K562 (cell line): ENCODE data around the gene SLC13A4. TPM values are rescaled to one million over a fixed set of nuclear protein-coding genes. Genes with fewer than 3 reads are reported as not detected.

Source experiments
- ATAC-seq: fragments of 200-7000 bp; cut with Tn5 transposase; 3 replicates; pipeline ENCODE4 v1.9.1; 2020; ENCODE audit warnings: moderate library complexity
- BruUV-seq: library from RNA; stranded (reverse); fragments of 400-500 nt; replicated peaks from 2 replicates; lab custom pipeline; 2021; lab: Mats Ljungman, UMichigan
- CTCF ChIA-PET: fragments of 300-600 bp; formaldehyde crosslinking; extraction: SDS; loops from one replicate; lab custom pipeline; 2021; ENCODE audit warnings: low intra/inter-chr PET ratio; lab: Yijun Ruan, JAX
- POLR2A ChIA-PET: fragments of 300-600, 350-650 bp; sonication (Branson Sonifier 250); formaldehyde crosslinking; extraction: SDS; loops from one replicate; lab custom pipeline; 2021; ENCODE audit warnings: antibody characterized with exemption, inconsistent platforms; lab: Yijun Ruan, JAX
- DNase-seq, 4 experiments: peaks; one replicate each; pipeline versions ENCODE4 v3.0.0 to v3.0.0-alpha.2; 2011 to 2018; ENCODE audit warnings: low spot score in 3 of 4, mixed read lengths in 3 of 4; ENCODE audit errors: extremely low read depth in 1 of 4
- FAIRE-seq: peaks from 2 replicates; lab custom pipeline; 2011; peaks lifted over from hg19 to GRCh38; lab: Jason Lieb, UNC
- H2AFZ ChIP-seq: 2 replicates; pipeline ENCODE4 v1.6.0; 2011; ENCODE audit warnings: low read depth, low read length, control low read depth, inconsistent platforms
- H3K27ac ChIP-seq: fragments of 200-600 bp; 3 replicates; pipeline ENCODE4 v1.8.0; 2011; ENCODE audit warnings: low read depth, mild to moderate bottlenecking, control low read depth, inconsistent platforms, low read length, moderate library complexity, mixed read lengths; ENCODE audit errors: extremely low read depth
- H3K27me3 ChIP-seq, 2 experiments: fragments of 300-600 bp in 1 of 2; 2 replicates in 1 of 2; 3 replicates in 1 of 2; pipeline versions ENCODE4 v1.6.0 to v1.8.0; 2011; ENCODE audit warnings: inconsistent platforms in 2 of 2, low read length in 2 of 2, mild to moderate bottlenecking in 1 of 2, mixed read lengths in 1 of 2, moderate library complexity in 1 of 2; ENCODE audit not compliant: control insufficient read depth in 2 of 2, insufficient read depth in 2 of 2
- H3K36me3 ChIP-seq: fragments of 300-600 bp; 3 replicates; pipeline ENCODE4 v1.8.0; 2011; ENCODE audit warnings: mild to moderate bottlenecking, low read length, inconsistent platforms; ENCODE audit not compliant: control insufficient read depth, insufficient read depth
- H3K4me1 ChIP-seq, 2 experiments: fragments of 200-600 bp in 1 of 2; replicated peaks in 1 of 2; 2 replicates in 1 of 2; 3 replicates in 1 of 2; pipeline versions ENCODE4 v1.5.1 to v1.8.0; 2011; ENCODE audit warnings: inconsistent platforms in 2 of 2, low read length in 2 of 2, mild to moderate bottlenecking in 1 of 2, mixed read lengths in 1 of 2, moderate library complexity in 1 of 2; ENCODE audit not compliant: control insufficient read depth in 2 of 2, insufficient read depth in 2 of 2
- H3K4me2 ChIP-seq: 2 replicates; pipeline ENCODE4 v1.6.1; 2011; ENCODE audit warnings: low read length, control low read depth, inconsistent platforms, mixed read lengths; ENCODE audit not compliant: insufficient read depth
- H3K4me3 ChIP-seq: fragments of 200-600 bp; sonication (generic), shearing (Covaris generic); 2 replicates; pipeline ENCODE4 v1.5.1; 2016; ENCODE audit warnings: control low read depth, inconsistent platforms
- H3K79me2 ChIP-seq: fragments of 200-600 bp; 3 replicates; pipeline ENCODE4 v1.8.0; 2011; ENCODE audit warnings: low read length, inconsistent platforms; ENCODE audit not compliant: control insufficient read depth, insufficient read depth
- H3K9ac ChIP-seq, 2 experiments: 2 replicates each; pipeline versions ENCODE4 v1.6.0 to v1.6.1; 2011; ENCODE audit warnings: low read depth in 2 of 2, low read length in 2 of 2, control low read depth in 1 of 2, inconsistent platforms in 1 of 2, mild to moderate bottlenecking in 1 of 2, mixed read lengths in 1 of 2; ENCODE audit not compliant: insufficient read depth in 1 of 2
- H3K9me1 ChIP-seq: one replicate; pipeline ENCODE4 v1.6.0; 2011; ENCODE audit warnings: inconsistent platforms, mild to moderate bottlenecking, low read length, moderate library complexity; ENCODE audit not compliant: control insufficient read depth, insufficient read depth
- H3K9me3 ChIP-seq: replicated peaks from 2 replicates; pipeline ENCODE4 v1.5.1; 2011; ENCODE audit warnings: low read depth, low read length, inconsistent platforms; ENCODE audit not compliant: control insufficient read depth, insufficient read depth
- H4K20me1 ChIP-seq: replicated peaks from 2 replicates; pipeline ENCODE4 v1.6.1; 2011; ENCODE audit warnings: low read length, inconsistent platforms, mixed read lengths; ENCODE audit not compliant: control insufficient read depth, insufficient read depth
- CBX3 ChIP-seq, 2 experiments: IDR thresholded peaks; 1 replicate in 1 of 2; 2 replicates in 1 of 2; pipeline ENCODE4 v1.6.1; 2012; ENCODE audit warnings: inconsistent platforms in 2 of 2, low read length in 2 of 2, borderline replicate concordance in 1 of 2, control low read depth in 1 of 2
- EHMT2 ChIP-seq: fragments of 450-650 bp; IDR thresholded peaks from 2 replicates; pipeline ENCODE4 v1.6.1; 2018; ENCODE audit warnings: antibody characterized with exemption
- GABPB2 ChIP-seq: fragments of 250-450 bp; sonication (Bioruptor Pico); conservative IDR thresholded peaks from 2 replicates; pipeline ENCODE4 v1.5.1; 2021; ENCODE audit warnings: mild to moderate bottlenecking
- GTF2F1 ChIP-seq: IDR thresholded peaks from 2 replicates; pipeline ENCODE4 v1.6.1; 2011; ENCODE audit warnings: low read depth, low read length, improper control_type of control experiment
- PHB2 ChIP-seq: fragments of 450-650 bp; IDR thresholded peaks from 2 replicates; pipeline ENCODE4 v1.6.1; 2017; ENCODE audit warnings: low read depth
- RBM25 ChIP-seq: fragments of 200-400 bp; formaldehyde crosslinking; IDR thresholded peaks from 2 replicates; pipeline ENCODE4 v1.6.1; 2018; ENCODE audit warnings: low read length, low read depth, moderate library complexity; ENCODE audit not compliant: severe bottlenecking
- ZNF274 ChIP-seq: IDR thresholded peaks from 2 replicates; pipeline ENCODE4 v1.6.1; 2011; ENCODE audit warnings: low read depth, mild to moderate bottlenecking, low read length, moderate library complexity, borderline replicate concordance
- ZNF696 ChIP-seq: fragments of 250-450 bp; sonication (Bioruptor Pico); conservative IDR thresholded peaks from 2 replicates; pipeline ENCODE4 v1.4.0; 2020; ENCODE audit warnings: mild to moderate bottlenecking, moderate library complexity
- ZNF766 ChIP-seq: fragments of 200-800 bp; sonication (Bioruptor generic); conservative IDR thresholded peaks from 2 replicates; pipeline ENCODE4 v1.6.1; 2016; ENCODE audit warnings: missing genetic modification characterization, missing compliant biosample characterization
- ZNF778 ChIP-seq: fragments of 450-650 bp; formaldehyde crosslinking; IDR thresholded peaks from 2 replicates; pipeline ENCODE4 v1.4.0; 2020; ENCODE audit warnings: mild to moderate bottlenecking, moderate library complexity
- ZSCAN29 ChIP-seq: fragments of 450-650 bp; IDR thresholded peaks from 2 replicates; pipeline ENCODE4 v1.6.1; 2017
- WGBS: fragments of 100-300 bp; shearing (Covaris generic); methylation state at CpG from one replicate; pipeline ENCODE4 v1.1.6; 2016; ENCODE audit warnings: low coverage, mixed read lengths; ENCODE audit not compliant: insufficient coverage; ENCODE audit errors: missing lambda C conversion rate; 5-methylcytosine and 5-hydroxymethylcytosine counted together
- in situ Hi-C: fragments of 300-500 bp; cut with MboI; formaldehyde crosslinking; loops from 4 replicates; pipeline ENCODE4 v1.15.0; 2018; ENCODE audit warnings: inconsistent platforms, mixed read lengths
- intact Hi-C: fragments of 100-400 bp; cut with micrococcal nuclease; formaldehyde crosslinking; loops from 2 replicates; pipeline ENCODE4 v1.14.2; 2022
- polyA plus RNA-seq, 8 experiments: library from polyadenylated mRNA; depleted of rRNA in 4 of 8; stranded (reverse) in 5 of 8; unstranded in 3 of 8; fragments of >200 nt; fragmentation: Nextera tagmentation in 2 of 8; fragmentation: Illumina TruSeq in 1 of 8; extraction: Ambion mirVana in 2 of 8; extraction: Trizol in 1 of 8; gene quantifications; 2 replicates each; pipeline versions ENCODE4 v1.2.1 to v1.2.3, GENCODE V29; 2011 to 2014; ENCODE audit warnings: inconsistent platforms in 1 of 8, missing spikeins in 1 of 8
- total RNA-seq, 7 experiments: library from RNA; depleted of rRNA in 6 of 7; stranded (reverse); fragments of >200 nt in 6 of 7; fragmentation: Illumina TruSeq in 2 of 7; extraction: Trizol in 2 of 7; gene quantifications; 2 replicates each; pipeline versions ENCODE4 v1.2.1 to v1.2.3, GENCODE V29; 2011 to 2021; ENCODE audit warnings: low replicate concordance in 1 of 7
- TF ChIP-seq, protein P1 (sequence below): fragments of 250-450 bp; sonication (Bioruptor Pico); IDR thresholded peaks from 2 replicates; pipeline ENCODE4 v1.4.0; 2020
- TF ChIP-seq, protein P2 (sequence below): fragments of 250-450 bp; sonication (Bioruptor Pico); IDR thresholded peaks from 2 replicates; pipeline ENCODE4 v1.5.1; 2021; ENCODE audit warnings: mild to moderate bottlenecking
- TF ChIP-seq, protein P3 (sequence below): fragments of 250-450 bp; sonication (Bioruptor Pico); IDR thresholded peaks from 2 replicates; pipeline ENCODE4 v1.8.0; 2021; ENCODE audit warnings: borderline replicate concordance, mild to moderate bottlenecking, moderate library complexity; ENCODE audit not compliant: poor library complexity, severe bottlenecking

Gene SLC13A4
- total and polyA plus RNA-seq, 9 of the 15 experiments (the other 6 are each of a cell fraction or from before 2014, with no cell fraction given), result 0.11 to 1.0 (median 0.36) TPM

DNA sequence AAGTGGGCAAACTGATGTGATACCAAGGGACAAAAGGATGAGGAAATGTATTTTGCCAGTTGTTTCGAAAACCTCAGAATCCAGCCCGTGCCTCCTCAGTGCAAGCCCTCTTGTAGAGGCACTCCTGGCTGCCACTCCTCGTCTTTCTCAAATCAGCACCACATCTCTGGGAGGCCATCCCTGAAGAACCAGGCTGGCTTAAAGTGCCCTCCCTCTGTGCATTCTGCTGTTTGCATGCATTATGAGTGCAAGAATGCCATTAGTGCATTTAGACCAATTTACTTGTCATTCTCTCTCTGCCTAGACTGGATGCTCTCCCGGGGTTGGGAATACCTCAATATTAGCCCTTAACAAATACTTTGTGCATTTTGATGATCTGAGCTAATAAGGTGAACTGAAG lies 40.5 kb upstream of the SLC13A4 start:
- peaks cover 32 to 39% of the 10 kb centered on the region in 2 experiments; a peak in 3 of 5 replicates for H3K27me3 ChIP-seq
- no peaks in the 10 kb centered on the region; the same call in 1 of the 2 replicates for H4K20me1 ChIP-seq
- ATAC-seq (no peak), DNase-seq (no peak), FAIRE-seq (no peak)
- no peak overlapping the region for H2AFZ ChIP-seq
- CTCF ChIA-PET, result no interaction called here
- H3K9me1 ChIP-seq, result no peaks in the 10 kb centered on the region
- POLR2A ChIA-PET, result interaction anchor here (0.9 kb wide), 1 partner anchor 17 kb away, joined by 3 read pairs; no protein-coding TSS in a partner anchor
- H3K4me1 ChIP-seq, result 0 out of 5 replicates have a peak, but pooled peaks cover 0 to 9% of the 10 kb centered on the region in 2 experiments
- H3K9me3 ChIP-seq, result no peaks in the 10 kb centered on the region
- H3K9ac ChIP-seq, result no peak overlapping the region
- no peaks in the 10 kb centered on the region for H3K79me2 ChIP-seq
- H3K36me3 ChIP-seq, result no peaks in the 10 kb centered on the region
- BruUV-seq, result no TSS peak
- intact Hi-C loops, result no loop called here
- 0% methylated on average over 4 of the region's 4 CpGs for WGBS
- H3K4me2 ChIP-seq, result no peak overlapping the region
- H3K4me3 ChIP-seq, result no peak overlapping the region
- no peak overlapping the region for H3K27ac ChIP-seq
- in situ Hi-C loops, result no loop called here
- TF ChIP-seq ZNF778 (CRISPR knock-in tag), result no peak
- TF ChIP-seq RBM25, result no peak
- no peak for TF ChIP-seq EHMT2
- no peak for TF ChIP-seq CBX3 (IDR thresholded peaks at IDR 0.05; ENCODE audit: borderline replicate concordance in 1 of 2, low read length in 2 of 2)
- TF ChIP-seq, protein P1, sequence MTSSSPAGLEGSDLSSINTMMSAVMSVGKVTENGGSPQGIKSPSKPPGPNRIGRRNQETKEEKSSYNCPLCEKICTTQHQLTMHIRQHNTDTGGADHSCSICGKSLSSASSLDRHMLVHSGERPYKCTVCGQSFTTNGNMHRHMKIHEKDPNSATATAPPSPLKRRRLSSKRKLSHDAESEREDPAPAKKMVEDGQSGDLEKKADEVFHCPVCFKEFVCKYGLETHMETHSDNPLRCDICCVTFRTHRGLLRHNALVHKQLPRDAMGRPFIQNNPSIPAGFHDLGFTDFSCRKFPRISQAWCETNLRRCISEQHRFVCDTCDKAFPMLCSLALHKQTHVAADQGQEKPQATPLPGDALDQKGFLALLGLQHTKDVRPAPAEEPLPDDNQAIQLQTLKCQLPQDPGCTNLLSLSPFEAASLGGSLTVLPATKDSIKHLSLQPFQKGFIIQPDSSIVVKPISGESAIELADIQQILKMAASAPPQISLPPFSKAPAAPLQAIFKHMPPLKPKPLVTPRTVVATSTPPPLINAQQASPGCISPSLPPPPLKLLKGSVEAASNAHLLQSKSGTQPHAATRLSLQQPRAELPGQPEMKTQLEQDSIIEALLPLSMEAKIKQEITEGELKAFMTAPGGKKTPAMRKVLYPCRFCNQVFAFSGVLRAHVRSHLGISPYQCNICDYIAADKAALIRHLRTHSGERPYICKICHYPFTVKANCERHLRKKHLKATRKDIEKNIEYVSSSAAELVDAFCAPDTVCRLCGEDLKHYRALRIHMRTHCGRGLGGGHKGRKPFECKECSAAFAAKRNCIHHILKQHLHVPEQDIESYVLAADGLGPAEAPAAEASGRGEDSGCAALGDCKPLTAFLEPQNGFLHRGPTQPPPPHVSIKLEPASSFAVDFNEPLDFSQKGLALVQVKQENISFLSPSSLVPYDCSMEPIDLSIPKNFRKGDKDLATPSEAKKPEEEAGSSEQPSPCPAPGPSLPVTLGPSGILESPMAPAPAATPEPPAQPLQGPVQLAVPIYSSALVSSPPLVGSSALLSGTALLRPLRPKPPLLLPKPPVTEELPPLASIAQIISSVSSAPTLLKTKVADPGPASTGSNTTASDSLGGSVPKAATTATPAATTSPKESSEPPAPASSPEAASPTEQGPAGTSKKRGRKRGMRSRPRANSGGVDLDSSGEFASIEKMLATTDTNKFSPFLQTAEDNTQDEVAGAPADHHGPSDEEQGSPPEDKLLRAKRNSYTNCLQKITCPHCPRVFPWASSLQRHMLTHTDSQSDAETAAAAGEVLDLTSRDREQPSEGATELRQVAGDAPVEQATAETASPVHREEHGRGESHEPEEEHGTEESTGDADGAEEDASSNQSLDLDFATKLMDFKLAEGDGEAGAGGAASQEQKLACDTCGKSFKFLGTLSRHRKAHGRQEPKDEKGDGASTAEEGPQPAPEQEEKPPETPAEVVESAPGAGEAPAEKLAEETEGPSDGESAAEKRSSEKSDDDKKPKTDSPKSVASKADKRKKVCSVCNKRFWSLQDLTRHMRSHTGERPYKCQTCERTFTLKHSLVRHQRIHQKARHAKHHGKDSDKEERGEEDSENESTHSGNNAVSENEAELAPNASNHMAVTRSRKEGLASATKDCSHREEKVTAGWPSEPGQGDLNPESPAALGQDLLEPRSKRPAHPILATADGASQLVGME, result no peak
- no peak for TF ChIP-seq ZSCAN29
- TF ChIP-seq ZNF274, result no peak
- no peak for TF ChIP-seq GABPB2 (CRISPR knock-in tag)
- no peak for TF ChIP-seq PHB2
- TF ChIP-seq, protein P2, sequence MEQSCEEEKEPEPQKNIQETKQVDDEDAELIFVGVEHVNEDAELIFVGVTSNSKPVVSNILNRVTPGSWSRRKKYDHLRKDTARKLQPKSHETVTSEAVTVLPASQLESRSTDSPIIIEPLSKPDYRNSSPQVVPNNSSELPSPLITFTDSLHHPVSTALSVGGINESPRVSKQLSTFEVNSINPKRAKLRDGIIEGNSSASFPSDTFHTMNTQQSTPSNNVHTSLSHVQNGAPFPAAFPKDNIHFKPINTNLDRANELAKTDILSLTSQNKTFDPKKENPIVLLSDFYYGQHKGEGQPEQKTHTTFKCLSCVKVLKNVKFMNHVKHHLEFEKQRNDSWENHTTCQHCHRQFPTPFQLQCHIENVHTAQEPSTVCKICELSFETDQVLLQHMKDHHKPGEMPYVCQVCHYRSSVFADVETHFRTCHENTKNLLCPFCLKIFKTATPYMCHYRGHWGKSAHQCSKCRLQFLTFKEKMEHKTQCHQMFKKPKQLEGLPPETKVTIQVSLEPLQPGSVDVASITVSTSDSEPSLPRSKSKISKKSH (CRISPR knock-in tag), result no peak
- TF ChIP-seq ZNF766 (CRISPR knock-in tag), result no peak
- no peak for TF ChIP-seq GTF2F1
- TF ChIP-seq, protein P3, sequence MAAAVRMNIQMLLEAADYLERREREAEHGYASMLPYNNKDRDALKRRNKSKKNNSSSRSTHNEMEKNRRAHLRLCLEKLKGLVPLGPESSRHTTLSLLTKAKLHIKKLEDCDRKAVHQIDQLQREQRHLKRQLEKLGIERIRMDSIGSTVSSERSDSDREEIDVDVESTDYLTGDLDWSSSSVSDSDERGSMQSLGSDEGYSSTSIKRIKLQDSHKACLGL, result no peak
- TF ChIP-seq ZNF696 (CRISPR knock-in tag), result no peak
